ENCODE results near the gene PARP6. TPM values are rescaled to one million over a fixed set of nuclear protein-coding genes. Genes with fewer than 3 reads are reported as not detected.

PARP6 gene
- total and polyA plus RNA-seq, 4 donors: 55.4 to 201 (median 157) TPM

- Histone ChIP-seq H3K36me3 (ENCODE audit: control insufficient read depth, insufficient read depth, low read length) (peaks cover 9% of the 10 kb centered on the region), H3K27ac (ENCODE audit: low read depth, low read length) (no peak overlapping the region), H3K27me3 (ENCODE audit: control insufficient read depth, insufficient read depth, low read length) (no peaks in the 10 kb centered on the region), H3K9me3 (ENCODE audit: control insufficient read depth, insufficient read depth, low read length) (no peaks in the 10 kb centered on the region), H3K4me1 (ENCODE audit: control insufficient read depth, insufficient read depth, low read length) (peaks cover 35% of the 10 kb centered on the region), H3K4me3 (ENCODE audit: low read depth, low read length) (no peak overlapping the region)
- no peak for DNase-seq (ENCODE audit: low read depth in 4 of 6, low spot score in 6 of 6)
- 91% methylated on average over 9 of the region's 10 CpGs for WGBS (ENCODE audit: insufficient coverage)
Observed at GRCh38 chr15:72223278-72223677, 49.1 kb downstream of the PARP6 start.

DNA sequence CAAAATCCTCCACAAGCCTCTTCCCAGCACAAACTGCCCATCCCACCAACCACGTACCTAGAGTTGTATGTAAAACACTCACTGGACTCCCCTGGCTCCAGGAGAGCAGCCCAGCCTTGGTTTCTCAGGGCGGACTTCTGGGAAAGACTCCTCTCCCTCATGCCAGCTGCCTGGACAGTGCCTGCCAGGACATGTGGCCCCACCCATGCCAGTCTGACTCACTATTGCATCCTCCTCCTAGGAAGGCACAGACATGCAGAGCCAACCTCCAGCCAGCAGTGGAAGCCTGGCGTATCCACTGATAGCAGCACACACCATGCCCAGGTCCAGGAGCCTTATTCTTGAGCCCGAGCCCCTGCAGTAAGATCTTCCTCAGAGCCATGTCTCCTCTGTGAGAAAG lies 50.0 kb downstream of the PARP6 start:
- H3K27ac ChIP-seq (ENCODE audit: low read depth, low read length): no peak overlapping the region
- H3K4me3 ChIP-seq (ENCODE audit: low read depth, low read length): no peak overlapping the region
- WGBS (ENCODE audit: insufficient coverage): 89% methylated on average over 3 of the region's 4 CpGs
- peaks cover 29% of the 10 kb centered on the region for H3K4me1 ChIP-seq (ENCODE audit: control insufficient read depth, insufficient read depth, low read length)
- H3K36me3 ChIP-seq (ENCODE audit: control insufficient read depth, insufficient read depth, low read length): peaks cover 11% of the 10 kb centered on the region
- no peaks in the 10 kb centered on the region for H3K9me3 ChIP-seq (ENCODE audit: control insufficient read depth, insufficient read depth, low read length)
- DNase-seq (ENCODE audit: low read depth in 4 of 6, low spot score in 6 of 6): no peak
- no peaks in the 10 kb centered on the region for H3K27me3 ChIP-seq (ENCODE audit: control insufficient read depth, insufficient read depth, low read length)

DNA sequence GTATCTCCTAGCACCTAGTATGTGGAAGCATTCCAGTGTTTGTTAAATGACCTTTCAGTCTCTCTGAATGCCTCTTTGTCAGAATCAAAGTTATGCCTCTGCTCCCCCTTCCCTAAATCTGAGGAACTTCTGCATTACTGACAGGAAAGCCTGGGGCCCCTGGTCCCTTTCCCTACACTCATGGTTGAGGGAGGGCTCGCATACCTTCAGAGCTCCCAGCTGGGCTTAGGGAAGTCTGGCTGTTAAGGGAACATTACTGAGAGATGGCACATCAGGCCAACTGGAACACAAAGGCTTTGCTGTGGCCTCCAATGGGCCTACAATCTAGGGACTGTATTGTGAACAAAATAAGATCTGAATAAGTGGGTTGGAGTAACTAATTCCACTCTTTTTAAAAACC lies 51.7 kb downstream of the PARP6 start:
- no peaks in the 10 kb centered on the region for H3K9me3 ChIP-seq (ENCODE audit: control insufficient read depth, insufficient read depth, low read length)
- peaks cover 24% of the 10 kb centered on the region for H3K36me3 ChIP-seq (ENCODE audit: control insufficient read depth, insufficient read depth, low read length)
- H3K4me3 ChIP-seq (ENCODE audit: low read depth, low read length): no peak overlapping the region
- no CpG with 5 or more reads among the region's 1 CpG for WGBS (ENCODE audit: insufficient coverage)
- no peaks in the 10 kb centered on the region for H3K27me3 ChIP-seq (ENCODE audit: control insufficient read depth, insufficient read depth, low read length)
- peak overlapping the region; percentile 12 for H3K27ac ChIP-seq (ENCODE audit: low read depth, low read length)
- peaks cover 14% of the 10 kb centered on the region for H3K4me1 ChIP-seq (ENCODE audit: control insufficient read depth, insufficient read depth, low read length)
- no peak for DNase-seq (ENCODE audit: low read depth in 4 of 6, low spot score in 6 of 6)

GRCh38 chr15:72217216-72217615 lies 55.1 kb downstream of the PARP6 start:
- H3K9me3 ChIP-seq (ENCODE audit: control insufficient read depth, insufficient read depth, low read length): no peaks in the 10 kb centered on the region
- DNase-seq (ENCODE audit: low read depth in 4 of 6, low spot score in 6 of 6): no peak
- no peak overlapping the region for H3K4me3 ChIP-seq (ENCODE audit: low read depth, low read length)
- WGBS (ENCODE audit: insufficient coverage): 100% methylated on average over 1 of the region's 4 CpGs
- H3K36me3 ChIP-seq (ENCODE audit: control insufficient read depth, insufficient read depth, low read length): peaks cover 45% of the 10 kb centered on the region
- H3K27me3 ChIP-seq (ENCODE audit: control insufficient read depth, insufficient read depth, low read length): no peaks in the 10 kb centered on the region
- H3K27ac ChIP-seq (ENCODE audit: low read depth, low read length): no peak overlapping the region
- peaks cover 9% of the 10 kb centered on the region for H3K4me1 ChIP-seq (ENCODE audit: control insufficient read depth, insufficient read depth, low read length)

GRCh38 chr15:72216079-72216478 lies 56.3 kb downstream of the PARP6 start:
- 80% methylated on average over 1 of the region's 1 CpG for WGBS (ENCODE audit: insufficient coverage)
- Histone ChIP-seq H3K27me3 (ENCODE audit: control insufficient read depth, insufficient read depth, low read length) (no peaks in the 10 kb centered on the region), H3K36me3 (ENCODE audit: control insufficient read depth, insufficient read depth, low read length) (peaks cover 57% of the 10 kb centered on the region), H3K27ac (ENCODE audit: low read depth, low read length) (no peak overlapping the region), H3K4me3 (ENCODE audit: low read depth, low read length) (no peak overlapping the region), H3K4me1 (ENCODE audit: control insufficient read depth, insufficient read depth, low read length) (peaks cover 6% of the 10 kb centered on the region), H3K9me3 (ENCODE audit: control insufficient read depth, insufficient read depth, low read length) (no peaks in the 10 kb centered on the region)
- no peak for DNase-seq (ENCODE audit: low read depth in 4 of 6, low spot score in 6 of 6)

GRCh38 chr15:72207558-72208085 lies 64.7 kb downstream of the PARP6 start:
- no peak for DNase-seq (ENCODE audit: low read depth in 4 of 6, low spot score in 6 of 6)
- Histone ChIP-seq H3K27me3 (ENCODE audit: control insufficient read depth, insufficient read depth, low read length) (no peaks in the 10 kb centered on the region), H3K36me3 (ENCODE audit: control insufficient read depth, insufficient read depth, low read length) (peaks cover 86% of the 10 kb centered on the region), H3K9me3 (ENCODE audit: control insufficient read depth, insufficient read depth, low read length) (no peaks in the 10 kb centered on the region), H3K4me3 (ENCODE audit: low read depth, low read length) (no peak overlapping the region), H3K4me1 (ENCODE audit: control insufficient read depth, insufficient read depth, low read length) (peaks cover 14% of the 10 kb centered on the region), H3K27ac (ENCODE audit: low read depth, low read length) (no peak overlapping the region)

GRCh38 chr15:72206677-72207000 lies 65.7 kb downstream of the PARP6 start:
- Histone ChIP-seq H3K4me3 (ENCODE audit: low read depth, low read length) (no peak overlapping the region), H3K9me3 (ENCODE audit: control insufficient read depth, insufficient read depth, low read length) (no peaks in the 10 kb centered on the region), H3K36me3 (ENCODE audit: control insufficient read depth, insufficient read depth, low read length) (peaks cover 84% of the 10 kb centered on the region), H3K27ac (ENCODE audit: low read depth, low read length) (no peak overlapping the region), H3K4me1 (ENCODE audit: control insufficient read depth, insufficient read depth, low read length) (peaks cover 22% of the 10 kb centered on the region), H3K27me3 (ENCODE audit: control insufficient read depth, insufficient read depth, low read length) (no peaks in the 10 kb centered on the region)
- no peak for DNase-seq (ENCODE audit: low read depth in 4 of 6, low spot score in 6 of 6)
- WGBS (ENCODE audit: insufficient coverage): 86% methylated on average over 5 of the region's 5 CpGs

- WGBS (ENCODE audit: insufficient coverage): 95% methylated on average over 9 of the region's 10 CpGs
Observed at GRCh38 chr15:72205896-72206676, 66.3 kb downstream of the PARP6 start.

DNA sequence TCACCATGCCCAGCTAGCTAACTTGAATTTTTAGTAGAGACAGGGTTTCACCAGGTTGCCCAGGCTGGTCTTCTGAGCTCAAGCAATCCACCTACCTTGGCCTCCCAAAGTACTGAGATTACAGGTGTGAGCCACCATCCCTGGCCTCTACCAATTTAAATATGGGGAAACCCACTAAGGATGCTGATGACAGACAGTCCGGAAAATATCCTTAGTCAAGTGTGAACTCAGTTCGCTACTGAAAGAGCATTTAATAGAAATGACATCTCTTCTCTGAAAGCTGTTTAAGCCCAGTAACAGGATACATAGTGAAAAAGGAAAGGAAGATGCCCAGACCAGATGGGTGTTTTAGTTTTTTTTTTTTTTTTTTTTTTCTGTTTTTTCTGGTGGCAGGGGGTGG lies 67.1 kb downstream of the PARP6 start:
- H3K4me3 ChIP-seq (ENCODE audit: low read depth, low read length): no peak overlapping the region
- WGBS (ENCODE audit: insufficient coverage): 100% methylated on average over 1 of the region's 2 CpGs
- DNase-seq (ENCODE audit: low read depth in 4 of 6, low spot score in 6 of 6): no peak
- H3K27ac ChIP-seq (ENCODE audit: low read depth, low read length): no peak overlapping the region
- H3K36me3 ChIP-seq (ENCODE audit: control insufficient read depth, insufficient read depth, low read length): peaks cover 85% of the 10 kb centered on the region
- peaks cover 33% of the 10 kb centered on the region for H3K4me1 ChIP-seq (ENCODE audit: control insufficient read depth, insufficient read depth, low read length)
- H3K27me3 ChIP-seq (ENCODE audit: control insufficient read depth, insufficient read depth, low read length): no peaks in the 10 kb centered on the region
- H3K9me3 ChIP-seq (ENCODE audit: control insufficient read depth, insufficient read depth, low read length): no peaks in the 10 kb centered on the region

More at GRCh38 chr15:72205896-72206676, 66.3 kb downstream of the PARP6 start:
- Histone ChIP-seq H3K36me3 (ENCODE audit: control insufficient read depth, insufficient read depth, low read length) (peaks cover 84% of the 10 kb centered on the region), H3K9me3 (ENCODE audit: control insufficient read depth, insufficient read depth, low read length) (no peaks in the 10 kb centered on the region), H3K4me1 (ENCODE audit: control insufficient read depth, insufficient read depth, low read length) (peaks cover 25% of the 10 kb centered on the region), H3K4me3 (ENCODE audit: low read depth, low read length) (no peak overlapping the region), H3K27me3 (ENCODE audit: control insufficient read depth, insufficient read depth, low read length) (no peaks in the 10 kb centered on the region), H3K27ac (ENCODE audit: low read depth, low read length) (no peak overlapping the region)
- no peak for DNase-seq (ENCODE audit: low read depth in 4 of 6, low spot score in 6 of 6)

- Histone ChIP-seq H3K36me3 (ENCODE audit: control insufficient read depth, insufficient read depth, low read length) (peaks cover 86% of the 10 kb centered on the region), H3K27me3 (ENCODE audit: control insufficient read depth, insufficient read depth, low read length) (peaks cover 5% of the 10 kb centered on the region), H3K9me3 (ENCODE audit: control insufficient read depth, insufficient read depth, low read length) (no peaks in the 10 kb centered on the region), H3K27ac (ENCODE audit: low read depth, low read length) (peak overlapping the region; percentile 11), H3K4me1 (ENCODE audit: control insufficient read depth, insufficient read depth, low read length) (peaks cover 34% of the 10 kb centered on the region), H3K4me3 (ENCODE audit: low read depth, low read length) (no peak overlapping the region)
- 48% methylated on average over 4 of the region's 5 CpGs for WGBS (ENCODE audit: insufficient coverage)
- peak; percentile 71 to 98 (median 86) for DNase-seq (ENCODE audit: low read depth in 4 of 6, low spot score in 6 of 6)
Observed at GRCh38 chr15:72203507-72203837, 68.9 kb downstream of the PARP6 start.
